HPDE6-E6E7 (cell line): Measurements from ENCODE around the gene SPATA20.

Experiments
- DNase-seq: peaks from one replicate; pipeline ENCODE4 v3.0.0; 2011; ENCODE audit warnings: missing footprints; ENCODE audit errors: extremely low spot score

Gene SPATA20

DNA sequence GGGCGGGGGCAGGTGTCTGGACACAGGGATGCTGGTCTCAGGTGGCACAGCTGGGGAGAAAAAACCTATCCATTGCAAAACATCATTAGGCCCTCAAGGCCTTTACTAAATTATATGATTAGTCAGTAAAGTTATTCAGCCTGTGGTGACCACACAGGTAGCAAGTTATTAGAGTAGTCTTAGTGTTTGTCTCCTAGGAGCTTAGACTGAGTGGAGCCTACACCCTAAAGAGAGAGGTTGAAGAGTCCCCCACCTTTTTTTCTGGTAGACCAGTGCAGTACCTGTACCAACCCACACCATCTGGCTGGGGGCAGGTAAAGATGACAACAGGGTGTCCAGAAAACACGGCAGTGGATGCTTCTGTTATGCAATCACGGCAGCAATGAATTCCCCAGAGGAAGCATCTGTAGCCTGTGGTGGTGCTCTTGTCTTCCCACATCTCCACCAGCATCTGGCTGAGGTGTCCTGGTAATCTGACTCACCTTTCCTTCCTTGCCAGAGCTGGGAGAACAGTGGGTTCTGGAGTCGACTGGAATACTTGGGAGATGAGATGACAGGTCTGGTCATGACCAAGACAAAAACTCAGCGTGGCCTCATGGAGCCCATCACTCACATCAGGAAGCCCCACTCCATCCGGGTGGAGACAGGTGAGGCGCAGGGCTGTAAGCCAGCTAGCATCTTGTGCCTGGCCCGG, 27.7 kb upstream of the SPATA20 start:
- DNase-seq, result no peak

GRCh38 chr17:50520483-50520882, 26.5 kb upstream of the SPATA20 start:
- no peak for DNase-seq

DNA sequence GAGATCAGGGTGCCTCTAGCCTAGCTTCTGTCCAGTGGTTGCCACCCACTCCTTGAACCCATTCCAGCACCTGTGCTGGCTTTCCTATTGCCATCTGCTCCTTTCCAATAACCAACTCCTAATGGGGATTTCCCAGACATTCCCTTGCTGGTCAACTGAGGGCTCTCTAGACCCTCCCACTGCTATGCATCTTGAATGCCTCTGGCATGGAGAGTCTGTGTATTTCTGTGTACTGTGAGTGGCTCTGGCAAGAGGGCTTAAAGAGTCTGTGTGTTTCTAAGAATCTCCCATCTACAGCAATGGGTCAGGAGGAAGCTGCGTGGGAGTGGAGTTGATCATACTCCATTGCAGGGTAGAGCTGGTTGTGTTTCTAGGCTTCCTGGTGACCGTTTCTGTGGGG, 25.5 kb upstream of the SPATA20 start:
- DNase-seq, result no peak

DNA sequence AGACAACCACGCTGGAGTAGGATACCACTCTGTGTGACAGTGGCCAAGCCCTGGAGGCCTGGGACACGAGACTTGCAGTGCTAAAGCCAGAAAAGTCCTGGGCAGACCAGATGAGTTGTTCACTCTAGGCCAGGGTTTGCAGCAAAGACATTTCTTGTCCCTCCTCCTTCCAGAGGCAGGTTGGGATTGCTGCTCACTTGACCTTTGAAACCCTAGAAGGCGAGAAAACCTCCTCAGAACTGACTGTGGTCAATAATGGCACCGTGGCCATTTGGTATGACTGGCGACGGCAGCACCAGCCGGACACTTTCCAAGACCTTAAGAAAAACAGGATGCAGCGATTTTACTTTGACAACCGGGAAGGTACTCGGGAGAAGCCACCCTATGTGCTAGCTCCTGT, 24.2 kb upstream of the SPATA20 start:
- DNase-seq, result no peak

- DNase-seq, result no peak
These were observed 23.8 kb upstream of the SPATA20 start for GRCh38 chr17:50523208-50523607.

- no peak for DNase-seq
These were observed 22.1 kb upstream of the SPATA20 start for GRCh38 chr17:50524838-50525237.

DNA sequence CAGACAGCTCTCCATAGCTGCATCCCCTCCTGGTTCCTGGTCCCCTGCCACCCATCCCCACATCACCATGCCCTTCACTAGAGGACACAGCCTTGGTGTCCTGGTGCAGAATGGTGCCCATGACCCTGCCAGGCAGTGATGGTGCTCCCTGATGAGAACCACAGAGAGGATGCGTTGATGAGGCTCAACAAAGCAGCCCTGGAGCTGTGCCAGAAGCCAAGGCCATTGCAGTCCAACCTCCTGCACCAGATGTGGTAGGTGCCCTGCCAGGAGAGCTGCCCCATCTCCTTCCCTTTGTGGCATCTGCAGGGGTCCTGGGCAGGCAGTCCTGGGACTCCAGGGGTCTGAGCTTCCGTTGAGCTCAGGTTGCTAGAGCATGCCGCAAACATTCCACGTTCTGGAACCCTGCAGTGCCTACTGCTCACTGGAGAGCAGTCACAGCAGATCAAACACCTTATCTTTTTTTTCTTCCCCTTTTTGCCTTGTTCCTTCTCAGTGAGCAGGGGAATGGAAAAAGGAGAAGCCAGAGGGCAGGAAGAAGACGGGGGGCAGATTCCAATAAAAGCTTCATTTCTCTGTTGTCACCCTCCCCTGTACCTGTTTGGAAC, 19.7 kb upstream of the SPATA20 start:
- DNase-seq, result no peak

DNA sequence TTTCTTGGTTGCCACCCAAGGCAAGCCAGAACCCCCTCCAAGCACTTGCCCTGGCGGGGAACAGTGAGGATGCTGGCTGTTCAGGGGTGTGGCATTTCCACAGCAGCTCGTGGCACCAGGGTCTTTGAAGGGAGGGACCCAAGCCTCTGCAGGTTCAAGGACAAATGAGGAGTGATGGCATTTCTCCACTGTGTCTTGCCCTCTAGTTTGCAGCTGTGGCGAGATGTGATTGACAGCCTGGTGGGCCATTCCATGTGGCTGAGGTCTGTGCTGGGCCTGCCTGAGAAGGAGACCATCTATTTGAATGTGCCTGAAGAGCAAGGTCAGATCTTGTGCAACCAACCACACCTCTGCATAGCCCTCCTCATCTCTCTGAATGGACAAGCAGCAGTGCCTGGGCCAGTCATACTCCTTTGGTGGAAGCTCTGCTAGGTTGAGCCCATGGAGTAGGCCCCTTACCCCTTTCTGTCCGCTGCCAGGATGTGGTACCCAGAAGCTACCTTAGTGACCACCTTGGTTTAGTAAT, 19.0 kb upstream of the SPATA20 start:
- DNase-seq, result no peak

DNA sequence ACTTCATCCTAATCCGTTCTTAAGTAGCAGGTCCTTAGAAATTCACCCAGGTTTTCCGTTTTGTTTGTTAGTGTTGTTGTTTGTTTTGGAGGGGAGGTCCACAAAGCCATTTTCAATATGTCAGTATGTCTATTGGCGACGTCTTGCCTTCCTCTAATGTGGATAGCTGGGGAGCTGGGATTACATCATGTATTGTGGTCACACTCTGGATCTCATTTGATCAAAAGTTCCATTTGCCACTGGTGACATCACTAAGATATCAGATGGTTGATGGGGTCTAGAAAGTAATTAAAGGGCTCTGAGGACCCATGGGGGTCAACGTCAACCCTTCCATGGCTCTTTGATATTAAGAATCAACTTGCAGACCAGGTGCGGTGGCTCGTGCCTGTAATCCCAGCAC, 17.1 kb upstream of the SPATA20 start:
- no peak for DNase-seq

GRCh38 chr17:50531428-50532025, 15.4 kb upstream of the SPATA20 start:
- DNase-seq, result no peak

GRCh38 chr17:50532452-50533024, 14.4 kb upstream of the SPATA20 start, which contains the start of gene EPN3:
Gene EPN3, plus strand, starts transcription at chr17:50532735. Its CDS starts 3,822 bp downstream, at chr17:50536557.
- DNase-seq, result peak; percentile 94

GRCh38 chr17:50533185-50533584, 13.8 kb upstream of the SPATA20 start:
- no peak for DNase-seq

DNA sequence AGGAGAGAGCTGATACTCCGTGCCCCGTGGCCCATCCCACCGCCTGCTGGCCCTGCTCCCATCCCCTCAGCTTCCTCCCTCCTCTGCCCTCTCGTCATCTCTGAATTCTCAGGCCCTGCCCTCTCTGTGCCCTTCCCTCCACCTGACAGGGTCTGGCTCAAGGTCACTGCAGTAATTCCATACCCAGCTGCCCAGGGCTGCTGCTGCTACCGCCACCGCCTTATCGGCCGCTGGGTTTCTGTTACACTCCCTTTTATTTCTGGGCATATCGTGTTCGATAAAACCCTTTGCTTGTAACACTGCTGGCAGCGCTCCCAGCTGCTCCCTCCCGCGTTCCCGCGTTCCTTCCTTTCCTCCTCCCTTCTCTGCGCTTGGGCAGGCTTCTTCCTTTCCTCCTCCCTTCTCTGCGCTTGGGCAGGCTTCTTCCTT, 13.2 kb upstream of the SPATA20 start:
- no peak for DNase-seq

DNA sequence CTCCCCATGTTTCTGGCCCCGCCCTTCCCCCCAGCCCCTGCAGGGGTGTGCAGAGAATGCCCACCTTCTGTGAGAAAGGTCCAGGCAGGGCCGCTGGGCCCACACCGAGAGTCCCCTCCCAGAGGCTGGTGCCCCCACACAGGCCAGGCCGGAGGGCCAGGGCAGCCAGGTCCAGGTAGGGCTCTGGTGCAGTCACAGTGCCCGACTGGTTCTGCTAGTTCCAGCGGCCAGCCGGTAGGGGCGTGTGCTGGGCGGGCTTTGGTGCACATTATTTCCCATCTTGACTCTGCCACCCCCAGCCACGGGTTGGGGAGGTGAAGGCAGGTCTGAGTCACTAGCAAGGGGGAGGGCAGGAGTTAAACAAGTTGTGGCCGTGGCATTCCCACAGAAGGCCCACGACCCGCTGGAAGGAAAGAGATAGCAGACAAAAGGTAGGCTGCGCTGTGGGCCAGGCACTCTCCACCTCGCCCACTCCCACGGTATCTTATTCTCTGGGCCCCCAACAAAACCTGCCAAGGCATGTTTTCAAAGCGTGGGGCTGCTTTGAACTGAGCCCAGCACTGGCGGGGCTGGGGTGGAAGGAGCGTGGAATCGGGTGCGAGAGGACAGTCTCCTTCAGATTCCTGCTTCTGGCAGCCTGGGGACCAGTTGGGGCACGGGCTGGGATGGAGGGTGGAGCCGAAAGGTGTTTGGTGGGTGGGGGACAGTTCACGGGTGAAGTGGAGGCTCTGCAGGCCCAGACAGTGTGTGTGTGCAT, 12.6 kb upstream of the SPATA20 start:
- DNase-seq, result peak; percentile 95

- no peak for DNase-seq
These were observed 12.0 kb upstream of the SPATA20 start for GRCh38 chr17:50534979-50535326.

DNA sequence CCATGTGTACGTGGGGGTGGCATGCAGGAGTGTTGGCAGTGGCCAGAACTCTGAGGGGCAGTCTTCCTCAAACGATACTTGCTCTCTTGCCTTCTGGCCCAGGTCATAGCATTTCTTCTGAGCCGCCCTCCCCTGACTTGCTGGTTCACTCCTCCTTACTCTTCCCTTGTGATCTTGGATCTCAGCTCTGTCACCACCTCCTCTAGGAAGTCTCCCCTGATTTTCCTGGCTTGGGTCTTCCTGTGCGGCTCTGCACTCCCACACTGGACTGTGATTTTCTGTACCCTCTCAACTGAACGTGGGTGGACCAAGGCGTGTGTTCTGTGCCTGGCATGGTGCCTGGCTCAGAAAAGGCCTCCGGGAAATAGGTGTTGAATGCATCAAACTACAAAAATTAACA, 11.6 kb upstream of the SPATA20 start:
- no peak for DNase-seq

DNA sequence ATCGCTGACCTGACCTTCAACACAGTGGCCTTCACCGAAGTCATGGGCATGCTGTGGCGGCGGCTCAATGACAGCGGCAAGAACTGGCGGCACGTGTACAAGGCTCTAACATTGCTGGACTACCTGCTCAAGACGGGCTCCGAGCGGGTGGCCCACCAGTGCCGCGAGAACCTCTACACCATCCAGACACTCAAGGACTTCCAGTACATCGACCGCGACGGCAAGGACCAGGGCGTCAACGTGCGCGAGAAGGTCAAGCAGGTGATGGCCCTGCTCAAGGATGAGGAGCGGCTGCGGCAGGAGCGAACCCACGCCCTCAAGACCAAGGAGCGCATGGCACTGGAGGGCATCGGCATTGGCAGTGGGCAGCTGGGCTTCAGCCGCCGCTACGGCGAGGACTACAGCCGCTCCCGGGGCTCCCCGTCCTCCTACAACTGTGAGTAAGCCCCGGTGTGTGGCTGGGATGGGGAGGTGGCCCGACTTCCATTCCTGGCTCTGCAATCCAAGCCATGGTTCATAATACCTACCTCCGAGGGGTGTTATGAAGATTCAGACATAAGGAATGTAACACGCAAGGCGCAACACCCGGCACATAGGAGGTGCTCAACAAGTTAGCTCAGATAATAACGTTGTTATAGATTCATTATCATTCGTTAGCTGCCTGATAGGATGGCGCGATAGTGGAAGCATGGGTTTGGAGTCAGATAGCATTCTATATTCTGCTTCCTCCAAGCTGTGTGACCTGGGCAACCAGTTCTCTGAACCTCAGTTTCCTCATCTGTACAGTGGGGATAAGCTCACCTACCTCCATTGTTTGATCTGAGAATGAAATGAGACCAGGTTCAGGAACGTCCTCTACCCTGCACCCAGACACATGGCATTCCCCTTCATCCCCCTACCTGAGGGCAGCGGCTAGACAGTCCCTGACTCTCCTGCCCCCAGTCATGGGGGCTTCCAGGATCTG, 10.0 kb upstream of the SPATA20 start:
- DNase-seq, result no peak

- DNase-seq, result no peak
These were observed 9.0 kb upstream of the SPATA20 start for GRCh38 chr17:50537721-50538548.

GRCh38 chr17:50538549-50539410, 8.2 kb upstream of the SPATA20 start:
- DNase-seq, result no peak
